Astrocyte of the cerebellum (primary cell): Measurements from ENCODE around the gene INPP5D.
"Not testable (repeated sequence)": the region's sequence is repeated elsewhere in the genome, so short reads cannot be mapped to it uniquely, and the experiment has no call there.

Experiments used
- DNase-seq: peaks from one replicate; pipeline ENCODE4 v3.0.0-alpha.2; 2011; ENCODE audit warnings: low read depth
- H3K4me3 ChIP-seq: 2 replicates; pipeline ENCODE4 v1.5.1; 2011; ENCODE audit warnings: mild to moderate bottlenecking, low read depth, low read length, moderate library complexity
- CTCF ChIP-seq: IDR thresholded peaks from 2 replicates; pipeline ENCODE4 v1.5.1; 2012; ENCODE audit warnings: low read length, low read depth, moderate library complexity, mild to moderate bottlenecking; ENCODE audit errors: missing control alignments
- in situ Hi-C: cut with HindIII; loops from 2 replicates; pipeline ENCODE4 v1.10.0; 2017; ENCODE audit warnings: low sequenced_read_pairs

INPP5D gene

DNA sequence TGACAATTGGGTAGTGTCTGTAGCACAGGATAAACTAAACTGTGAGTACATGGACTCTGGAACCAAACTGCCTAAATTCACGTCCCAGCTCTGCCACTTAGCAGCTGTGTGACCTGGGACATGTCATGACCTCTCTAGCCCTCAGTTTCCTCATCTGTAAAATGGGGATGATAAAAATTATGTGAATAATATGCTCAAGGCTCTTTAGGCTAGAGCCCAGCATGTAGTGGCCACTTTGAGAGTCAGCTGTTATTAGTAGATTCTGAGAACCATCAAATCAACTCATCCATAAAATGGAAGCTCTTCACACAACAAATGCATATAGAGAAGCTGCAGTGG lies 87.7 kb downstream of the INPP5D start:
- no peak for TF ChIP-seq CTCF
- in situ Hi-C loops = no loop called here
- no peak for DNase-seq
- no peak overlapping the region for H3K4me3 ChIP-seq

DNA sequence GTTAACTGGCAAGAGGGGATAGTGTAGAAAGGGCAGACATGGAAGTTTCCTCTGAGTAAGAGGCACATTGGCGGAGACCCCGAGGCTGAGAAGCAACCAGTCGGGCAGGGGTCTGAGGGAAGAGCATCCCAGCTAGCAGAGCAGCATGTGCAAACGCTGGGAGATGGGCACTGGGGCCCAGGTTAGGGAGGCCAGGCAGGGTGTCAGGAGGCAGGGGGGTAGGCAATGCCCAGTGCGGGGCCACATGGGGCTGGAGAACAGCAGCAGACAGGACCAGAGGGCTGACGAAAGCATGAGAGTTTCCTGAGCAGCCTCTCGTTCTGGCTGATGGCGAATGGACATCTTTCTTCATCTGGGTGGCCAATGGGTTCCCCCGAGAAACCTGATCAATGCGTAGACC lies 88.2 kb downstream of the INPP5D start:
- H3K4me3 ChIP-seq = no peak overlapping the region
- DNase-seq = no peak
- in situ Hi-C loops = no loop called here
- no peak for TF ChIP-seq CTCF

DNA sequence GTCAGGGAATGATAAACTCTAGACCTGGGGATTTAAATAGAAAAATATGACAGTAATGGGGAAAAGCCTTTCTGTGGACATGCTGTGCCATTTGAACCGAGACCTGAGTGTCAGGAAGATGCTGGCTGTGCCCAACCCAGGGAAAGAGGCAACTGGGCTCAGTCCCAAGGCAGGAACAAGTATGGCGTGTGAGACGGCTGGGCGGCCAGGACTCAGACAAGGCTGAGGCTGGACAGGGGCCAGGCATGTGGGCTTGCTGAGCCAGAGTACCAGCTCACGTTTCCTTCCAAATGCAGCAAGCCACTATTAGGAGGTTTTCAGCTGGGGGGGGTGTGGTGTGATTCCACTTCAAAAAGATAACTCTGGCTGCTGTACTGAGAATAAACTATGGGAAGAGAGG lies 92.4 kb downstream of the INPP5D start:
- H3K4me3 ChIP-seq = no peak overlapping the region
- TF ChIP-seq CTCF = no peak
- no peak for DNase-seq
- in situ Hi-C loops = no loop called here

- DNase-seq = no peak
- TF ChIP-seq CTCF = no peak
- H3K4me3 ChIP-seq = no peak overlapping the region
- in situ Hi-C loops = no loop called here
Measured at GRCh38 chr2:233153146-233153798, 93.1 kb downstream of the INPP5D start.

- DNase-seq = no peak
- TF ChIP-seq CTCF = no peak
- in situ Hi-C loops = no loop called here
- H3K4me3 ChIP-seq = no peak overlapping the region
Measured at GRCh38 chr2:233156001-233156400, 95.9 kb downstream of the INPP5D start.

GRCh38 chr2:233156461-233156860 lies 96.3 kb downstream of the INPP5D start:
- in situ Hi-C loops, DNase-seq, H3K4me3 ChIP-seq: not testable (repeated sequence)

DNA sequence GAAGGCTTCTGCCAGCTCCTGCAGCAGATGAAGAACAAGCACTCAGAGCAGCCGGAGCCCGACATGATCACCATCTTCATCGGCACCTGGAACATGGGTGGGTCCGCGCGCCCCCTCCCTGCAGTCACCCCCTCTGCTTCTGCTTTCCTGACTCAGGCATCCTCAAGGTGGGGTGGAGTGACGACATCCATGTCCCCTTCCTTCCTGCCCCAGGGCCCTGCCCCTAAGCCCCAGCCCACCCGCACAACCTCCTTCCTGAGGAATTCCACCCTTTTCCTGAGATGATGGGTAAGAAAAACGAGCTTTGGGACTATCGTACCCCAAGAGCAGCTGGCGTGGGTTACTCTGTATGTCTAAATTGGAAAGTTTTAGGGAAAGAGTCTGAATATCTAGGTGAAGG lies 101.6 kb downstream of the INPP5D start:
- no peak for TF ChIP-seq CTCF
- in situ Hi-C loops = no loop called here
- DNase-seq = no peak
- no peak overlapping the region for H3K4me3 ChIP-seq
